SKM-1 treated with dmso at 0.1 percent for 144 hours (cell line): ENCODE results near the gene TBC1D3L.
"Not testable (repeated sequence)": the region's sequence is repeated elsewhere in the genome, so short reads cannot be mapped to it uniquely, and the experiment has no call there.

ENCODE experiments used
- DNase-seq: peaks from one replicate; lab custom pipeline; 2025; ENCODE audit not compliant: unreplicated experiment; lab: John Stamatoyannopoulos, UW

The TBC1D3L gene

DNA sequence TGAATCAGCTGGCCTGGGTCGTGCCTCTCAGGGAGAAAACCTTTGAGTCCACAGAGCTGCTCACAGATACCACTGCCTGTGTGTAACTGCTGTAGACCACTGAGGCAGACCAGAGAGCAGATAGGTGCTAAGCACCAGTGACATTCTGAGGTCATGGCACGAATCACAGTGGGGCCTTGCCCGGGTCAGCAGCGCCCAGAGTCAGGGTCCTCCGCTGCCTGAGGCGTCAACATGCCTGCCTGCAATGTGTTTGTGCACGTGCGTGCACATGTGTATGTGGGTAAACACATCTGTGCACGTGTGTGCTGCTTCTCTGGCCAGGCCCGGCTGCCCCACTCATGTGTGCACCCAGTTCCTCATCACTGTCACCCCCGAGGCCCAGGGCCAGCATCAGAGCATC lies at the start of gene TBC1D3L:
Gene TBC1D3L (minus strand): TSS at position 101 of the 400 bp plus-strand sequence. CDS start 1,540 bp downstream, outside the sequence.
- not testable (repeated sequence) for DNase-seq

- not testable (repeated sequence) for DNase-seq
These were observed 14.8 kb upstream of the TBC1D3L start, which contains the start of gene TBC1D3D for GRCh38 chr17:38003676-38004075. Gene TBC1D3D, plus strand, starts transcription at chr17:38003976. Its CDS starts 1,585 bp downstream, at chr17:38005561.
